Liver (tissue), 9 donors: ENCODE data around the gene FMN2. TPM values are rescaled to one million over a fixed set of nuclear protein-coding genes. Genes with fewer than 3 reads are reported as not detected.

ENCODE experiments used
- DNase-seq: peaks from one replicate; pipeline ENCODE4 v3.0.0-alpha.2; 2017; ENCODE audit warnings: low spot score
- H3K27ac ChIP-seq, 2 donors: one replicate each; pipeline ENCODE4 v1.7.0; 2013; ENCODE audit warnings: inconsistent platforms in 2 of 2, low read length in 2 of 2, control low read depth in 1 of 2, low read depth in 1 of 2, mild to moderate bottlenecking in 1 of 2
- H3K27me3 ChIP-seq, 4 donors: one replicate each; pipeline versions ENCODE4 v1.6.1 to v1.7.0; 2013; ENCODE audit warnings: low read length in 3 of 4, inconsistent platforms in 1 of 4, mild to moderate bottlenecking in 1 of 4, moderate library complexity in 1 of 4; ENCODE audit not compliant: control insufficient read depth in 4 of 4, insufficient read depth in 4 of 4
- H3K36me3 ChIP-seq, 4 donors: one replicate each; pipeline versions ENCODE4 v1.6.1 to v1.7.0; 2013; ENCODE audit warnings: low read length in 3 of 4, mild to moderate bottlenecking in 3 of 4, low read depth in 1 of 4, moderate library complexity in 1 of 4; ENCODE audit not compliant: control insufficient read depth in 4 of 4, insufficient read depth in 3 of 4
- H3K4me1 ChIP-seq, 4 donors: one replicate each; pipeline versions ENCODE4 v1.6.1 to v1.7.0; 2013; ENCODE audit warnings: low read length in 3 of 4, mild to moderate bottlenecking in 3 of 4, moderate library complexity in 1 of 4; ENCODE audit not compliant: control insufficient read depth in 4 of 4, insufficient read depth in 4 of 4
- H3K4me3 ChIP-seq, 3 donors: one replicate each; pipeline versions ENCODE4 v1.6.1 to v1.7.0; 2013; ENCODE audit warnings: low read length in 3 of 3, control low read depth in 1 of 3, low read depth in 1 of 3, mild to moderate bottlenecking in 1 of 3
- H3K9ac ChIP-seq, 2 donors: one replicate each; pipeline ENCODE4 v1.7.0; 2013; ENCODE audit warnings: low read length in 2 of 2, mild to moderate bottlenecking in 2 of 2, moderate library complexity in 2 of 2, control low read depth in 1 of 2, low read depth in 1 of 2
- H3K9me3 ChIP-seq, 4 donors: one replicate each; pipeline versions ENCODE4 v1.6.1 to v1.7.0; 2013; ENCODE audit warnings: low read length in 3 of 4; ENCODE audit not compliant: control insufficient read depth in 4 of 4
- EGR1 ChIP-seq, 2 donors: IDR thresholded peaks; 2 replicates each; pipeline ENCODE4 v1.6.1; 2016 to 2018; ENCODE audit warnings: antibody characterized with exemption in 2 of 2, low read depth in 2 of 2
- JUND ChIP-seq, 2 donors: IDR thresholded peaks; 2 replicates each; pipeline ENCODE4 v1.6.1; 2016; ENCODE audit warnings: antibody characterized with exemption in 2 of 2
- NR2F2 ChIP-seq: IDR thresholded peaks from 2 replicates; pipeline ENCODE4 v1.6.1; 2016; ENCODE audit warnings: antibody characterized with exemption
- RXRA ChIP-seq, 2 donors: IDR thresholded peaks; 2 replicates each; pipeline ENCODE4 v1.6.1; 2017 to 2018; ENCODE audit warnings: antibody characterized with exemption in 2 of 2, mild to moderate bottlenecking in 1 of 2
- SP1 ChIP-seq: IDR thresholded peaks from 2 replicates; pipeline ENCODE4 v1.6.1; 2018; ENCODE audit warnings: antibody characterized with exemption, mild to moderate bottlenecking
- TAF1 ChIP-seq: conservative IDR thresholded peaks from 2 replicates; pipeline ENCODE4 v1.6.1; 2016; ENCODE audit warnings: antibody characterized with exemption, mild to moderate bottlenecking
- YY1 ChIP-seq: IDR thresholded peaks from 2 replicates; pipeline ENCODE4 v1.6.1; 2016; ENCODE audit warnings: antibody characterized with exemption, mild to moderate bottlenecking
- WGBS: extraction: QIAGEN DNeasy Blood & Tissue Kit; methylation state at CpG from one replicate; pipeline ENCODE4 v1.1.7; 2013; 5-methylcytosine and 5-hydroxymethylcytosine counted together
- polyA plus RNA-seq, 2 donors: library from polyadenylated mRNA; stranded (reverse) in 1 of 2; unstranded in 1 of 2; fragments of 200-250 nt in 1 of 2; fragments of >200 nt in 1 of 2; fragmentation: Nextera tagmentation in 1 of 2; extraction: Ambion mirVana in 1 of 2; gene quantifications; one replicate each; pipeline versions ENCODE4 v1.2.1 to v1.2.3, GENCODE V29; 2013 to 2015
- total RNA-seq, 2 donors: library from RNA; depleted of rRNA; stranded (reverse); fragments of >200 nt; gene quantifications; one replicate each; pipeline ENCODE4 v1.2.3, GENCODE V29; 2014
- TF ChIP-seq, protein P1 (sequence below): IDR thresholded peaks from 2 replicates; pipeline ENCODE4 v1.6.1; 2016; ENCODE audit warnings: antibody characterized with exemption, mild to moderate bottlenecking
- TF ChIP-seq, protein P2 (sequence below): IDR thresholded peaks from 2 replicates; pipeline ENCODE4 v1.6.1; 2016; ENCODE audit warnings: antibody characterized with exemption
- TF ChIP-seq, protein P3 (sequence below): IDR thresholded peaks from 2 replicates; pipeline ENCODE4 v1.6.1; 2016; ENCODE audit warnings: antibody characterized with exemption
- TF ChIP-seq, protein P4 (sequence below): fragments of 150-350 bp; IDR thresholded peaks from 2 replicates; pipeline ENCODE4 v1.5.1; 2017; ENCODE audit warnings: improper control_type of control experiment, low read depth, low read length; ENCODE audit not compliant: missing input control
- donor health status: healthy.
- donor health status: healthy.
- donor health status: healthy.
- donor health status: healthy.
- donor health status: healthy.

Gene FMN2
- total and polyA plus RNA-seq, 4 donors: 0.17 TPM; not detected in 3

DNA sequence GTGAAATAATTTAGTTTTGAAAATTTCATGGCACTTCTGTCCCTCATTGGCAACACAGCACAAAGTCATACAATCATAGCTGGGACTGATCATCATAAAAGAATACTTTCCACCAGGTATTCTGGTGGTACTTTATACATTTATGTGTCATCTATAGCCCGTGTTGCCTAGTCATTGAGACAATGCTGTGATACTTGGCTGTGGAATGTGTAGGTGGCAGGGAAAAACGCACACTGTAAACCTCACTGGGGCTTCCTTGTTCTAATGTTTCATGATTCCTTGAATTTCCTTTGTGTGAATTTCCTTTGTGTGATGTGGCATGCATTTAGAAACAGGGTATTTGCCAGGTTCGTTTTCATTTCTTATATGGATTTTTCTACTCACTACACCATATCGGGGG lies 118.3 kb downstream of the FMN2 start:
- no peaks in the 10 kb centered on the region for H3K4me1 ChIP-seq
- no peaks in the 10 kb centered on the region for H3K9me3 ChIP-seq
- no peak overlapping the region for H3K27ac ChIP-seq
- 63% methylated on average over 4 of the region's 4 CpGs for WGBS
- no peak overlapping the region for H3K4me3 ChIP-seq
- DNase-seq: no peak
- no peaks in the 10 kb centered on the region for H3K36me3 ChIP-seq
- no peak overlapping the region for H3K9ac ChIP-seq
- H3K27me3 ChIP-seq: peaks cover 0 to 5% (median 0%) of the 10 kb centered on the region in 4 donors
- TF ChIP-seq EGR1 (IDR thresholded peaks at IDR 0.05; ENCODE audit: low read depth in 2 of 2) (no peak), JUND (IDR thresholded peaks at IDR 0.05) (no peak)
- TF ChIP-seq, protein P1, sequence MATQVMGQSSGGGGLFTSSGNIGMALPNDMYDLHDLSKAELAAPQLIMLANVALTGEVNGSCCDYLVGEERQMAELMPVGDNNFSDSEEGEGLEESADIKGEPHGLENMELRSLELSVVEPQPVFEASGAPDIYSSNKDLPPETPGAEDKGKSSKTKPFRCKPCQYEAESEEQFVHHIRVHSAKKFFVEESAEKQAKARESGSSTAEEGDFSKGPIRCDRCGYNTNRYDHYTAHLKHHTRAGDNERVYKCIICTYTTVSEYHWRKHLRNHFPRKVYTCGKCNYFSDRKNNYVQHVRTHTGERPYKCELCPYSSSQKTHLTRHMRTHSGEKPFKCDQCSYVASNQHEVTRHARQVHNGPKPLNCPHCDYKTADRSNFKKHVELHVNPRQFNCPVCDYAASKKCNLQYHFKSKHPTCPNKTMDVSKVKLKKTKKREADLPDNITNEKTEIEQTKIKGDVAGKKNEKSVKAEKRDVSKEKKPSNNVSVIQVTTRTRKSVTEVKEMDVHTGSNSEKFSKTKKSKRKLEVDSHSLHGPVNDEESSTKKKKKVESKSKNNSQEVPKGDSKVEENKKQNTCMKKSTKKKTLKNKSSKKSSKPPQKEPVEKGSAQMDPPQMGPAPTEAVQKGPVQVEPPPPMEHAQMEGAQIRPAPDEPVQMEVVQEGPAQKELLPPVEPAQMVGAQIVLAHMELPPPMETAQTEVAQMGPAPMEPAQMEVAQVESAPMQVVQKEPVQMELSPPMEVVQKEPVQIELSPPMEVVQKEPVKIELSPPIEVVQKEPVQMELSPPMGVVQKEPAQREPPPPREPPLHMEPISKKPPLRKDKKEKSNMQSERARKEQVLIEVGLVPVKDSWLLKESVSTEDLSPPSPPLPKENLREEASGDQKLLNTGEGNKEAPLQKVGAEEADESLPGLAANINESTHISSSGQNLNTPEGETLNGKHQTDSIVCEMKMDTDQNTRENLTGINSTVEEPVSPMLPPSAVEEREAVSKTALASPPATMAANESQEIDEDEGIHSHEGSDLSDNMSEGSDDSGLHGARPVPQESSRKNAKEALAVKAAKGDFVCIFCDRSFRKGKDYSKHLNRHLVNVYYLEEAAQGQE: no peak
- TF ChIP-seq, protein P2, sequence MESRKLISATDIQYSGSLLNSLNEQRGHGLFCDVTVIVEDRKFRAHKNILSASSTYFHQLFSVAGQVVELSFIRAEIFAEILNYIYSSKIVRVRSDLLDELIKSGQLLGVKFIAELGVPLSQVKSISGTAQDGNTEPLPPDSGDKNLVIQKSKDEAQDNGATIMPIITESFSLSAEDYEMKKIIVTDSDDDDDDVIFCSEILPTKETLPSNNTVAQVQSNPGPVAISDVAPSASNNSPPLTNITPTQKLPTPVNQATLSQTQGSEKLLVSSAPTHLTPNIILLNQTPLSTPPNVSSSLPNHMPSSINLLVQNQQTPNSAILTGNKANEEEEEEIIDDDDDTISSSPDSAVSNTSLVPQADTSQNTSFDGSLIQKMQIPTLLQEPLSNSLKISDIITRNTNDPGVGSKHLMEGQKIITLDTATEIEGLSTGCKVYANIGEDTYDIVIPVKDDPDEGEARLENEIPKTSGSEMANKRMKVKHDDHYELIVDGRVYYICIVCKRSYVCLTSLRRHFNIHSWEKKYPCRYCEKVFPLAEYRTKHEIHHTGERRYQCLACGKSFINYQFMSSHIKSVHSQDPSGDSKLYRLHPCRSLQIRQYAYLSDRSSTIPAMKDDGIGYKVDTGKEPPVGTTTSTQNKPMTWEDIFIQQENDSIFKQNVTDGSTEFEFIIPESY: no peak

DNA sequence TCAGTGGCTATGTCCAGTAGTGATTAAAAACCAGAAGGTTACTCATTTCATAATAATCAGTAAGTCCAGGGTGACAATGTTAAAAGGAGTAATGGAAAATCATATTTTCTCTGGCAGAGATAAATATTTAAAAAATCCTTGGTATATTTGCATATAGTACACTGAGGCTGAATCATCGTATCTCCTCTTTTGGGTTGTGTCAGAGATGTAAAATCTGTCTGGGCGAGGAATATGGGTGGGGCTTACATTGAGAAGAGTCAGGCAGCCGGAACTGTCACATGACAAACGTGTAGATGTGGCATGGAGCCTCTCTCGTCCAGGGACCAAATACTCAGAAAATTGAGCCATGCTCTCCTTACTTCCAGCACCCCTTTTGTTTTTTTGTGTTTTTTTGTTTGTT lies 120.9 kb downstream of the FMN2 start:
- DNase-seq: no peak
- Histone ChIP-seq H3K27ac (no peak overlapping the region), H3K4me1 (no peaks in the 10 kb centered on the region), H3K9ac (no peak overlapping the region), H3K27me3 (peaks cover 0 to 3% (median 0%) of the 10 kb centered on the region in 4 donors), H3K4me3 (no peak overlapping the region), H3K36me3 (no peaks in the 10 kb centered on the region), H3K9me3 (no peaks in the 10 kb centered on the region)
- WGBS: 64% methylated on average over 5 of the region's 5 CpGs
- no peak for TF ChIP-seq YY1
- no peak for TF ChIP-seq JUND (IDR thresholded peaks at IDR 0.05)
- TF ChIP-seq, protein P3, sequence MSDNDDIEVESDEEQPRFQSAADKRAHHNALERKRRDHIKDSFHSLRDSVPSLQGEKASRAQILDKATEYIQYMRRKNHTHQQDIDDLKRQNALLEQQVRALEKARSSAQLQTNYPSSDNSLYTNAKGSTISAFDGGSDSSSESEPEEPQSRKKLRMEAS: no peak
- TF ChIP-seq NR2F2: no peak
- TF ChIP-seq TAF1: no peak
- TF ChIP-seq, protein P4, sequence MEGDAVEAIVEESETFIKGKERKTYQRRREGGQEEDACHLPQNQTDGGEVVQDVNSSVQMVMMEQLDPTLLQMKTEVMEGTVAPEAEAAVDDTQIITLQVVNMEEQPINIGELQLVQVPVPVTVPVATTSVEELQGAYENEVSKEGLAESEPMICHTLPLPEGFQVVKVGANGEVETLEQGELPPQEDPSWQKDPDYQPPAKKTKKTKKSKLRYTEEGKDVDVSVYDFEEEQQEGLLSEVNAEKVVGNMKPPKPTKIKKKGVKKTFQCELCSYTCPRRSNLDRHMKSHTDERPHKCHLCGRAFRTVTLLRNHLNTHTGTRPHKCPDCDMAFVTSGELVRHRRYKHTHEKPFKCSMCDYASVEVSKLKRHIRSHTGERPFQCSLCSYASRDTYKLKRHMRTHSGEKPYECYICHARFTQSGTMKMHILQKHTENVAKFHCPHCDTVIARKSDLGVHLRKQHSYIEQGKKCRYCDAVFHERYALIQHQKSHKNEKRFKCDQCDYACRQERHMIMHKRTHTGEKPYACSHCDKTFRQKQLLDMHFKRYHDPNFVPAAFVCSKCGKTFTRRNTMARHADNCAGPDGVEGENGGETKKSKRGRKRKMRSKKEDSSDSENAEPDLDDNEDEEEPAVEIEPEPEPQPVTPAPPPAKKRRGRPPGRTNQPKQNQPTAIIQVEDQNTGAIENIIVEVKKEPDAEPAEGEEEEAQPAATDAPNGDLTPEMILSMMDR: no peak
- TF ChIP-seq, protein P1: no peak
- TF ChIP-seq RXRA (IDR thresholded peaks at IDR 0.05): no peak
- TF ChIP-seq SP1: no peak
